Mammary epithelial cell (primary cell): ENCODE data around the gene SSRP1.
"Not testable (repeated sequence)": the region's sequence is repeated elsewhere in the genome, so short reads cannot be mapped to it uniquely, and the experiment has no call there.

Experiments
- CTCF ChIP-seq, 2 donors: IDR thresholded peaks in 1 of 2; conservative IDR thresholded peaks in 1 of 2; 2 replicates each; pipeline ENCODE4 v1.5.1; 2011 to 2012; ENCODE audit warnings: inconsistent platforms in 2 of 2, low read length in 2 of 2, mild to moderate bottlenecking in 2 of 2, control low read depth in 1 of 2, low read depth in 1 of 2; ENCODE audit not compliant: insufficient read depth in 1 of 2; ENCODE audit errors: extremely low read depth in 1 of 2
- EZH2 ChIP-seq: IDR thresholded peaks from 2 replicates; pipeline ENCODE4 v1.6.1; 2012; ENCODE audit warnings: low read length, inconsistent platforms, borderline replicate concordance

GRCh38 chr11:57361420-57361819, 25.7 kb upstream of the SSRP1 start:
- TF ChIP-seq CTCF (conservative IDR thresholded peaks at IDR 0.05 in 1 of 2, IDR thresholded peaks at IDR 0.05 in 1 of 2; ENCODE audit: extremely low read depth in 1 of 2, insufficient read depth in 1 of 2, low read depth in 1 of 2, low read length in 2 of 2); EZH2: not testable (repeated sequence)
